ENCODE data around the gene CDCA8. TPM values are rescaled to one million over a fixed set of nuclear protein-coding genes. Genes with fewer than 3 reads are reported as not detected.

The CDCA8 gene
- total RNA-seq, 1 experiment from 2014 or later: 48.5 TPM

GRCh38 chr1:37723072-37723389 is 30.7 kb downstream of the CDCA8 start:
- Histone ChIP-seq H3K56ac (ENCODE audit: insufficient read length, low read depth, low read length) (no peak overlapping the region), H3K4me1 (ENCODE audit: insufficient read depth, low read length) (no peaks in the 10 kb centered on the region), H3K9me3 (ENCODE audit: control insufficient read depth, low read depth, low read length) (no peaks in the 10 kb centered on the region), H3K4me2 (ENCODE audit: insufficient read depth, insufficient read length, low read length) (no peak overlapping the region), H3K23ac (ENCODE audit: insufficient read length, low read depth, low read length) (no peak overlapping the region), H3K23me2 (ENCODE audit: insufficient read length, low read depth, low read length, poor library complexity, severe bottlenecking) (no peaks in the 10 kb centered on the region), H4K8ac (replicated peaks; ENCODE audit: insufficient read length, low read depth, low read length) (no peak overlapping the region), H4K20me1 (ENCODE audit: control insufficient read depth, insufficient read depth, insufficient read length) (no peaks in the 10 kb centered on the region), H2BK12ac (ENCODE audit: insufficient read length, low read depth, low read length) (no peak overlapping the region), H3K79me2 (ENCODE audit: insufficient read depth, low read length) (no peaks in the 10 kb centered on the region), H3K9ac (ENCODE audit: extremely low read depth, insufficient read length, low read length) (no peak overlapping the region), H4K5ac (ENCODE audit: insufficient read length, low read depth, low read length) (no peak overlapping the region), H3K4ac (ENCODE audit: low read depth, low read length) (no peak overlapping the region), H2AFZ (ENCODE audit: low read length) (no peak overlapping the region), H3K14ac (ENCODE audit: insufficient read depth, low read length) (peak overlapping the region; percentile 26; the same call in 1 of the 2 replicates), H2BK15ac (ENCODE audit: low read depth, low read length) (no peak overlapping the region), H4K91ac (ENCODE audit: insufficient read length, low read depth, low read length) (no peak overlapping the region), H3K27me3 (ENCODE audit: insufficient read depth, low read length) (no peaks in the 10 kb centered on the region), H3K27ac (ENCODE audit: insufficient read length, low read depth, low read length) (no peak overlapping the region), H3K18ac (ENCODE audit: insufficient read length, low read depth, low read length) (no peak overlapping the region), H2BK5ac (ENCODE audit: insufficient read length, low read length) (no peak overlapping the region), H2BK120ac (ENCODE audit: low read depth, low read length, poor library complexity, severe bottlenecking) (no peak overlapping the region), H3T11ph (ENCODE audit: low read length) (no peak overlapping the region), H2BK20ac (ENCODE audit: low read depth, low read length, poor library complexity, severe bottlenecking) (no peak overlapping the region), H3K79me1 (ENCODE audit: insufficient read depth, low read depth, low read length, poor library complexity, severe bottlenecking) (no peaks in the 10 kb centered on the region), H2AK5ac (ENCODE audit: insufficient read length, low read length) (no peak overlapping the region)
- no peak for TF ChIP-seq CTCF (conservative IDR thresholded peaks at IDR 0.05)
- no CpG with 5 or more reads among the region's 6 CpGs for WGBS (ENCODE audit: extremely low coverage, insufficient read length, low lambda C conversion rate)
- Mint-ChIP-seq H3K27ac (no peak overlapping the region), H3K27me3 (ENCODE audit: low read depth) (peaks cover 13% of the 10 kb centered on the region), H3K36me3 (ENCODE audit: insufficient read depth in 1 of 3, low read depth in 3 of 3) (no peaks in the 10 kb centered on the region; a peak in 1 of 7 replicates), H3K4me1 (peaks cover 9 to 14% of the 10 kb centered on the region in 2 experiments; a peak in 3 of 4 replicates), H3K4me3 (no peak overlapping the region), H3K9me3 (no peaks in the 10 kb centered on the region)
- DNase-seq: no peak
